PC-9 (cell line): ENCODE measurements around the gene AKR1A1.
"Not testable (repeated sequence)": the region's sequence is repeated elsewhere in the genome, so short reads cannot be mapped to it uniquely, and the experiment has no call there.

Source experiments
- CTCF ChIP-seq: fragments of 200-600 bp; sonication (generic); conservative IDR thresholded peaks from 2 replicates; pipeline ENCODE4 v1.6.1; 2017; ENCODE audit warnings: mixed run types, antibody characterized with exemption, mild to moderate bottlenecking, moderate library complexity
- EZH2 ChIP-seq: fragments of 200-600 bp; sonication (generic); IDR thresholded peaks from 2 replicates; pipeline ENCODE4 v1.8.0; 2017; ENCODE audit warnings: antibody characterized with exemption, low read depth

DNA sequence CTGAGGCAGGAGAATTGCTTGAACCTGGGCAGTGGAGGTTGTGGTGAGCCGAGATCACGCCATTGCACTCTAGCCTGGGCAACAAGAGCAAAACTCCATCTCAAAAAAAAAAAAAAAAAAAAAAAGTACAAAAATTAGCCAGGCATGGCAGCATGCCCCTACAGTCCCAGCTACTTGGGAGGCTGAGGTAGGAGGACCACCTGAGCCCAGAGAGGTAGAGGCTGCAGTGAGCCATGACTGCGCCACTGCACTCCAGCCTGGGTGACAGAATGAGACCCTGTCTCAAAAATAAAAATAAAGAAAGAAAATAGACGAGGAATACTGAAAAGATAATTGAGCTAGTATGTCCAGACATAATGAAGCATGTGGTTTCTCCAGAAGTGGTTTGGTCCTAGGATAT lies 32.3 kb upstream of the AKR1A1 start:
- not testable (repeated sequence) for TF ChIP-seq CTCF, EZH2
